HL-60/S4 treated with phorbol 12-myristate 13-acetate at 8.2 ng/mL for 4 days and 3 days (cell line): ENCODE results near the gene SLC2A4RG.

Experiments
- in situ Hi-C: fragments of 300-500 bp; cut with MboI; formaldehyde crosslinking; loops from 2 replicates; pipeline ENCODE4 v1.15.0; 2022; ENCODE audit warnings: low sequenced_read_pairs

The SLC2A4RG gene

GRCh38 chr20:63738687-63739129, 868 bp upstream of the SLC2A4RG start:
- in situ Hi-C loops = no loop called here

GRCh38 chr20:63740070-63740626, 572 bp downstream of the SLC2A4RG start:
- in situ Hi-C loops = no loop called here

GRCh38 chr20:63740627-63741353, 1.2 kb downstream of the SLC2A4RG start:
- in situ Hi-C loops = no loop called here

GRCh38 chr20:63741354-63741675, 1.7 kb downstream of the SLC2A4RG start:
- in situ Hi-C loops = no loop called here

GRCh38 chr20:63741676-63742380, 2.3 kb downstream of the SLC2A4RG start:
- in situ Hi-C loops = no loop called here

- in situ Hi-C loops = no loop called here
Measured at GRCh38 chr20:63742381-63743024, 2.9 kb downstream of the SLC2A4RG start.

- in situ Hi-C loops = no loop called here
Measured at GRCh38 chr20:63743210-63743970, 3.8 kb downstream of the SLC2A4RG start.

- in situ Hi-C loops = no loop called here
Measured at GRCh38 chr20:63744158-63744557, 4.6 kb downstream of the SLC2A4RG start.

- in situ Hi-C loops = no loop called here
Measured at GRCh38 chr20:63744574-63745423, 5.2 kb downstream of the SLC2A4RG start.

- in situ Hi-C loops = no loop called here
Measured at GRCh38 chr20:63745424-63745805, 5.8 kb downstream of the SLC2A4RG start.

- in situ Hi-C loops = no loop called here
Measured at GRCh38 chr20:63745961-63746731, 6.6 kb downstream of the SLC2A4RG start.

GRCh38 chr20:63746751-63747315, 7.3 kb downstream of the SLC2A4RG start:
- in situ Hi-C loops = no loop called here

- in situ Hi-C loops = no loop called here
Measured at GRCh38 chr20:63747622-63748069, 8.1 kb downstream of the SLC2A4RG start.

GRCh38 chr20:63748070-63748933, 8.7 kb downstream of the SLC2A4RG start:
- in situ Hi-C loops = no loop called here

GRCh38 chr20:63748934-63749270, 9.3 kb downstream of the SLC2A4RG start:
- in situ Hi-C loops = no loop called here

- in situ Hi-C loops = no loop called here
Measured at GRCh38 chr20:63749597-63750508, 10.3 kb downstream of the SLC2A4RG start.
